Measurements from ENCODE around the gene SAPCD2. TPM values are rescaled to one million over a fixed set of nuclear protein-coding genes. Genes with fewer than 3 reads are reported as not detected.

SAPCD2 gene
- total and polyA plus RNA-seq, 4 donors = 5.0 to 19.0 (median 15.5) TPM

GRCh38 chr9:137041124-137041523, 29.2 kb downstream of the SAPCD2 start:
- DNase-seq (ENCODE audit: low read depth in 4 of 6, low spot score in 6 of 6) = no peak
- H3K27me3 ChIP-seq (ENCODE audit: control insufficient read depth, insufficient read depth, low read length) = no peaks in the 10 kb centered on the region
- no peak overlapping the region for H3K27ac ChIP-seq (ENCODE audit: low read depth, low read length)
- 50% methylated on average over 8 of the region's 16 CpGs for WGBS (ENCODE audit: insufficient coverage)
- peaks cover 34% of the 10 kb centered on the region for H3K4me1 ChIP-seq (ENCODE audit: control insufficient read depth, insufficient read depth, low read length)
- H3K9me3 ChIP-seq (ENCODE audit: control insufficient read depth, insufficient read depth, low read length) = no peaks in the 10 kb centered on the region
- H3K4me3 ChIP-seq (ENCODE audit: low read depth, low read length) = no peak overlapping the region
- peaks cover 84% of the 10 kb centered on the region for H3K36me3 ChIP-seq (ENCODE audit: control insufficient read depth, insufficient read depth, low read length)

- Histone ChIP-seq H3K4me3 (ENCODE audit: low read depth, low read length) (no peak overlapping the region), H3K4me1 (ENCODE audit: control insufficient read depth, insufficient read depth, low read length) (peaks cover 36% of the 10 kb centered on the region), H3K27ac (ENCODE audit: low read depth, low read length) (no peak overlapping the region), H3K36me3 (ENCODE audit: control insufficient read depth, insufficient read depth, low read length) (peaks cover 86% of the 10 kb centered on the region), H3K27me3 (ENCODE audit: control insufficient read depth, insufficient read depth, low read length) (no peaks in the 10 kb centered on the region), H3K9me3 (ENCODE audit: control insufficient read depth, insufficient read depth, low read length) (no peaks in the 10 kb centered on the region)
- DNase-seq (ENCODE audit: low read depth in 4 of 6, low spot score in 6 of 6) = no peak
- 88% methylated on average over 23 of the region's 23 CpGs for WGBS (ENCODE audit: insufficient coverage)
Observed at GRCh38 chr9:137040568-137040967, 29.8 kb downstream of the SAPCD2 start.

GRCh38 chr9:137039611-137040366, 30.6 kb downstream of the SAPCD2 start:
- peaks cover 83% of the 10 kb centered on the region for H3K36me3 ChIP-seq (ENCODE audit: control insufficient read depth, insufficient read depth, low read length)
- H3K9me3 ChIP-seq (ENCODE audit: control insufficient read depth, insufficient read depth, low read length) = no peaks in the 10 kb centered on the region
- H3K27ac ChIP-seq (ENCODE audit: low read depth, low read length) = no peak overlapping the region
- no peaks in the 10 kb centered on the region for H3K27me3 ChIP-seq (ENCODE audit: control insufficient read depth, insufficient read depth, low read length)
- no peak overlapping the region for H3K4me3 ChIP-seq (ENCODE audit: low read depth, low read length)
- DNase-seq (ENCODE audit: low read depth in 4 of 6, low spot score in 6 of 6) = no peak
- peaks cover 36% of the 10 kb centered on the region for H3K4me1 ChIP-seq (ENCODE audit: control insufficient read depth, insufficient read depth, low read length)
- 86% methylated on average over 17 of the region's 32 CpGs for WGBS (ENCODE audit: insufficient coverage)

- no peak overlapping the region for H3K27ac ChIP-seq (ENCODE audit: low read depth, low read length)
- no peaks in the 10 kb centered on the region for H3K9me3 ChIP-seq (ENCODE audit: control insufficient read depth, insufficient read depth, low read length)
- H3K36me3 ChIP-seq (ENCODE audit: control insufficient read depth, insufficient read depth, low read length) = peaks cover 77% of the 10 kb centered on the region
- H3K27me3 ChIP-seq (ENCODE audit: control insufficient read depth, insufficient read depth, low read length) = no peaks in the 10 kb centered on the region
- 94% methylated on average over 3 of the region's 9 CpGs for WGBS (ENCODE audit: insufficient coverage)
- H3K4me1 ChIP-seq (ENCODE audit: control insufficient read depth, insufficient read depth, low read length) = peaks cover 34% of the 10 kb centered on the region
- H3K4me3 ChIP-seq (ENCODE audit: low read depth, low read length) = no peak overlapping the region
- DNase-seq (ENCODE audit: low read depth in 4 of 6, low spot score in 6 of 6) = no peak
Observed at GRCh38 chr9:137038916-137039315, 31.4 kb downstream of the SAPCD2 start.

GRCh38 chr9:137037483-137037882, 32.9 kb downstream of the SAPCD2 start:
- DNase-seq (ENCODE audit: low read depth in 4 of 6, low spot score in 6 of 6) = no peak
- Histone ChIP-seq H3K4me3 (ENCODE audit: low read depth, low read length) (no peak overlapping the region), H3K36me3 (ENCODE audit: control insufficient read depth, insufficient read depth, low read length) (peaks cover 64% of the 10 kb centered on the region), H3K9me3 (ENCODE audit: control insufficient read depth, insufficient read depth, low read length) (no peaks in the 10 kb centered on the region), H3K4me1 (ENCODE audit: control insufficient read depth, insufficient read depth, low read length) (peaks cover 25% of the 10 kb centered on the region), H3K27ac (ENCODE audit: low read depth, low read length) (no peak overlapping the region), H3K27me3 (ENCODE audit: control insufficient read depth, insufficient read depth, low read length) (no peaks in the 10 kb centered on the region)
- 72% methylated on average over 4 of the region's 10 CpGs for WGBS (ENCODE audit: insufficient coverage)

GRCh38 chr9:137037035-137037434, 33.3 kb downstream of the SAPCD2 start:
- no peaks in the 10 kb centered on the region for H3K9me3 ChIP-seq (ENCODE audit: control insufficient read depth, insufficient read depth, low read length)
- 100% methylated on average over 1 of the region's 13 CpGs for WGBS (ENCODE audit: insufficient coverage)
- no peak overlapping the region for H3K4me3 ChIP-seq (ENCODE audit: low read depth, low read length)
- no peak for DNase-seq (ENCODE audit: low read depth in 4 of 6, low spot score in 6 of 6)
- H3K36me3 ChIP-seq (ENCODE audit: control insufficient read depth, insufficient read depth, low read length) = peaks cover 60% of the 10 kb centered on the region
- H3K4me1 ChIP-seq (ENCODE audit: control insufficient read depth, insufficient read depth, low read length) = peaks cover 25% of the 10 kb centered on the region
- no peak overlapping the region for H3K27ac ChIP-seq (ENCODE audit: low read depth, low read length)
- no peaks in the 10 kb centered on the region for H3K27me3 ChIP-seq (ENCODE audit: control insufficient read depth, insufficient read depth, low read length)

- Histone ChIP-seq H3K36me3 (ENCODE audit: control insufficient read depth, insufficient read depth, low read length) (peaks cover 49% of the 10 kb centered on the region), H3K4me1 (ENCODE audit: control insufficient read depth, insufficient read depth, low read length) (peaks cover 16% of the 10 kb centered on the region), H3K9me3 (ENCODE audit: control insufficient read depth, insufficient read depth, low read length) (no peaks in the 10 kb centered on the region), H3K4me3 (ENCODE audit: low read depth, low read length) (no peak overlapping the region), H3K27me3 (ENCODE audit: control insufficient read depth, insufficient read depth, low read length) (no peaks in the 10 kb centered on the region), H3K27ac (ENCODE audit: low read depth, low read length) (no peak overlapping the region)
- 82% methylated on average over 8 of the region's 8 CpGs for WGBS (ENCODE audit: insufficient coverage)
- no peak for DNase-seq (ENCODE audit: low read depth in 4 of 6, low spot score in 6 of 6)
Observed at GRCh38 chr9:137035937-137036336, 34.4 kb downstream of the SAPCD2 start.

- Histone ChIP-seq H3K27me3 (ENCODE audit: control insufficient read depth, insufficient read depth, low read length) (no peaks in the 10 kb centered on the region), H3K27ac (ENCODE audit: low read depth, low read length) (no peak overlapping the region), H3K9me3 (ENCODE audit: control insufficient read depth, insufficient read depth, low read length) (no peaks in the 10 kb centered on the region), H3K4me3 (ENCODE audit: low read depth, low read length) (no peak overlapping the region), H3K4me1 (ENCODE audit: control insufficient read depth, insufficient read depth, low read length) (peaks cover 16% of the 10 kb centered on the region), H3K36me3 (ENCODE audit: control insufficient read depth, insufficient read depth, low read length) (peaks cover 47% of the 10 kb centered on the region)
- no peak for DNase-seq (ENCODE audit: low read depth in 4 of 6, low spot score in 6 of 6)
- WGBS (ENCODE audit: insufficient coverage) = 32% methylated on average over 8 of the region's 9 CpGs
Observed at GRCh38 chr9:137035507-137035834, 34.9 kb downstream of the SAPCD2 start.

- Histone ChIP-seq H3K9me3 (ENCODE audit: control insufficient read depth, insufficient read depth, low read length) (no peaks in the 10 kb centered on the region), H3K27me3 (ENCODE audit: control insufficient read depth, insufficient read depth, low read length) (no peaks in the 10 kb centered on the region), H3K36me3 (ENCODE audit: control insufficient read depth, insufficient read depth, low read length) (peaks cover 42% of the 10 kb centered on the region), H3K27ac (ENCODE audit: low read depth, low read length) (no peak overlapping the region), H3K4me1 (ENCODE audit: control insufficient read depth, insufficient read depth, low read length) (peaks cover 17% of the 10 kb centered on the region), H3K4me3 (ENCODE audit: low read depth, low read length) (no peak overlapping the region)
- DNase-seq (ENCODE audit: low read depth in 4 of 6, low spot score in 6 of 6) = peak in 4 of 6 donors; percentile 58 to 94 (median 82)
- 12% methylated on average over 16 of the region's 24 CpGs for WGBS (ENCODE audit: insufficient coverage)
Observed at GRCh38 chr9:137034709-137035506, 35.4 kb downstream of the SAPCD2 start.

Measured in spinal cord (tissue), 10 donors.